DMS114 treated with DMSO at 0.1 percent for 48 hours (cell line): ENCODE data around the gene AKR1B1.

Experiments
- DNase-seq: peaks from one replicate; lab custom pipeline; 2025; ENCODE audit not compliant: unreplicated experiment; lab: John Stamatoyannopoulos, UW

The AKR1B1 gene

DNA sequence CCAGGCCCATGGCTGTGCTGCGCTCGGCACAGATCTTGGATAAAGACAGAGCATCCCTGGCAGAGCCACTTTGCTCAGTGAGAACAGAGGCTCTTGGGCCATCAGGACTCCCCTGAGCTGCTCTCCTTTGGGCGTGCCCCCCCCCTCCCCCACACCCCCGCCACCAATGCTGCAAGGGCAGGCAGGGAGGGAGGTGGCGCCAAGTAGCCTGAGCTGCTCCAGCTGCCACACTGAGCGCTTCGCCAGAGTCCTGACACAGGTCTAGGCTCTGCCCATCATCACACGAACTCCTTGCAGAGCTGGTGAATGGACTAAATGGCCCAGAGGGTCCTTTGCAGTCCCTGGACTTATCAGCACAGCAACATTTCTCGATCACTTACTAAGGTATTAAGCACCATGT lies 12.5 kb downstream of the AKR1B1 start:
- DNase-seq: no peak

DNA sequence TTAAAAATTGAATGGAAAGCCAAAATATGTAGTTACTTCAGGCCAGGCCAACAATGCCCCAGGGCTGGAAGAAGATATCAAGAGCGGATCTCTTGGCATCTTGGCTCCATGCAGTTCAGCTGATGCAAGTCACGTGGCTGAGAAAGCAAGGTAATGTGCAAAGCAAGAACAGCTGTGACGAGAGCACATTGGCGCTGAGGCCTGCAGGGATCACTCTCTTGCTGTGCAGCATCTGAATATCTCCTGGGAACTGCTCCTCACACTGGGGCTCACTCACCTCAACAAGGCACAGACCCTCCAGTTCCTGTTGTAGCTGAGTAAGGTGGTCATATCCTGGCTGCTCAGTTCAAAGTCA lies 14.0 kb downstream of the AKR1B1 start:
- no peak for DNase-seq

DNA sequence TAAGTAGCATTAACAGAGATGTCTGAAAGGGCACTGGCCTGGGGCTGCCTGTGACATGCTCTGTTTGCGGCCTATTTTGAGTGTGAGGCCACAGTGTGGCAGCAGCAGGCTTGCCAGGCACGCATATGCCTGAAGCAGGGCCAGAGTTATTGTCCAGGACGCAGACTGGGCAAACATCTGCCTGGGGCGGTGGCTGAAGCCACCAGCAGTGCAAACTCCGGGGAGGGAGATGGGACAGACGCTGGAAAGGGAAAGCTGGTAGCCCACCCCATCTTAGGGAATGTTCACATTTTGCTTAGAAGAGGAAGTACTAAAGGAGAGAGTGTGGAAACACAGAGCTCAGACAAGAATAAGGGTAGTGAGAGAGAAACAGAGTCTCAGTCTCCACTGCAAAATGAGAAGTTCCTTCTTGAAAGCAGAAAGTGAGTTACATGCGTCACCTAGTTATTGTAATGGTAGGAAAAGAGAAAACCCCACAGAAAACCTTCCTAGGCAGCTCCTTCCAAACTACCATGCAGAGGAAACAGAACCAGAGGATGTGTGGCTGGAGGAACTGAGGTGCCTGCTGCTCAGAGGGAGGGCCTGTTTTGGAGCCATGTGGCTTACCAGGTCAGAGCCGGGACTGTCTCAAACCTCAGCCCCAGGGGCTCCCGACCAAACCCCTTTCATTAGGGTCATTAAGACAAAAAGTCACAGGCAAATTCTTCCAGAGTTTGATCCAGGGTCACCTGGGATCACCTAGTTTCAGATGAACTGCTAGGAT lies 14.5 kb downstream of the AKR1B1 start:
- no peak for DNase-seq

DNA sequence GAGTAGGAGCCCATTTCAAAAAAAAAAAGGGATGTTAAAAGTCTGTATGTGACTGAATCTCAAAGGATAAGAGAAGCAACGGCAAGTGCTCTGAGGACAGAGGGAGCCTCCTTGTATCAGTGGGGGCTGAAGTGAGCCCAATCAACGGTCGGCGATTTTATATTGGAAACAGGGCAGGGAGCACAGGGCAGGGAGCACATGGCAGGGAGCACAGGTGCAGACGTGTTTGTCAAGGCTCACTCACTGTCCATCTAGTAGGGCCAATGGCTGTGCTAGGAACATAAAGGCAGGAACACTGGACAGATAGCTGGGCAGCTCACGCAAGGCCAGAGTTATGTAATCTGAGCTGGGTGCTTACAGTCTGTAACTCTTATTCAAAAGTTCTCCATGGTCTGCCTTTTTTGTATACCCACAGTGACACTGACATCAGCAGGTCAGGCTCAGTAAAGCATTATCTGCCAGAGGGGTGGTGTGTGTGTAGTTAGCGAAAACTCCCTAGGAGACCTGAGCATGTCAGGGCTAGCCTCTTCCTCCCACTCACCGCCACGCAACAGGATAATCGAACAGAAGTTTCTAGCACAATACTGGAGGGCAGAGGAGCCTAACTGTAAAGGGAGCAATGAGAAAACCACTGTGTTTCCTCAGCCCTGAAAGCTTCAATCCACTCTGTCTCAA lies 15.4 kb downstream of the AKR1B1 start:
- DNase-seq: no peak

DNA sequence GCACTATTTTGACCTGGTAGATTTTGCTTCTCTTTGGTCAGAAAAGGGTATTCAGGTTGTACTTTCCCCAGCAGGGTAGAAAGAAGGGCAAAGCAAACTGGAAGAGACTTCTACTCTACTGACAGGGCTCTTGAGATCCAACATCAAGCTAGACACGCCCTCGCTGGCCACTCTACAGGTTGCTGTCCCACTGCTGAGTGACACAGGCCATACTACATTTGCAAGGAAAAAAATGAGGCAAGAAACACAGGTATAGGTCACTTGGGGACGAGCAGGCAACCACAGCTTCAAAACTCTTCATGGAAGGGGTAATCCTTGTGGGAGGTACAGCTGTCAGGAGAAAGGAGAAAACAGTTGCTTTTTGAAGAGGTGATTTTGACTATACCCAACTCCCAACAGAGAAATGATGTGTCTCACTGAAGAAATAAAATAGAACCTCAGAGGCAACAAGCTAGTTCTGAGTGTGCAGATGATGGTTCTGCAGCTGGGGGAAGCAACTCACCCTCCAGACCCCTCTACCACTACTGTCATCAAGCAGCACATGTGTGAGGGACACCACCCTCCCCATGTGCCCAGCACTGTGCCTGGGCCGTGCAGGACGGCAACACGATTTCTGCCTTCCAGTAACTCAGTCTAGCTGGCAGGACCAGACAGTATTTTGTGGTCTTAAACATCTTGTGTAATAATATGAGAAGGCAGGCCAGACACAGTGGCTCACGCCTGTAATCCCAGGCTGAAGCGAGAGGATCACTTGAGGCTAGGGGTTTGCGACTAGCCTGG lies 16.3 kb downstream of the AKR1B1 start:
- DNase-seq: no peak

DNA sequence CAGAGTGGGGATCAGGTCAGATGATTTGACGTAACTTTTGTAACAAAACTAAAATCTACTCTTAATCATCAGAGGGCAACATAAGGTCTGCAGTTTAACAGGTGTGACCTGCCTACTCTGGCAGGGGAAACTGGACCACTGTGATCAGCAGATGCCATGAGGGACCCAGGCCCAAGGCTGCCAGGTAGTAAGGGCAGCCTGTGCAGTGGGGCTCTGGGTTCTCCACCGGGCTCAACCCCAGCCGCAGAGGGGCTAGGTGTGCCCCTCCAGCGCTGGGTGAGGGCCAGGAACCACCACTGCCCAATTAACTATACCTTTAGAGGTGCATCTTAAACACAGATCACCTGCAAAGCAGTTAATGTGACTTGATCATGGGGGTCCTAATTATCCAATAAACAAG lies 17.6 kb downstream of the AKR1B1 start:
- DNase-seq: no peak

DNA sequence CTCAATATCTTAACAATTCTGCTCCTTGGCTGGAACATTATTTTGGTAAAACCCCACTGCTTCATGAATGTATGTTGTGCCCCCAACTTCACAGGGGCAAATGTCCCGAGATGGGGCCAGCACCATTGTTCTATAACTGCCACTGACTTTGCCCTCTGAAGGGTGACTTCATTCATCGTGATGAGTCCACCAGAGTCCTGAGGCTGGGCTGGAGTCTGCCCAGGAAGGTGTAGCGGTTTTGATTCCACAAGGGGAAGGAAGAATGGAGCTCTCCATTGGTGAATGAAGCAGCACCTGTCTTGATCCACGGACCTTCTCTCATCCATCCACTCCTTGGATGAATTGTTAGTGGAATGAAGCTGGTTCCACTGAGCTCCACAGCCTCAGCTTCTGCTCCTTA lies 18.4 kb downstream of the AKR1B1 start:
- no peak for DNase-seq

DNA sequence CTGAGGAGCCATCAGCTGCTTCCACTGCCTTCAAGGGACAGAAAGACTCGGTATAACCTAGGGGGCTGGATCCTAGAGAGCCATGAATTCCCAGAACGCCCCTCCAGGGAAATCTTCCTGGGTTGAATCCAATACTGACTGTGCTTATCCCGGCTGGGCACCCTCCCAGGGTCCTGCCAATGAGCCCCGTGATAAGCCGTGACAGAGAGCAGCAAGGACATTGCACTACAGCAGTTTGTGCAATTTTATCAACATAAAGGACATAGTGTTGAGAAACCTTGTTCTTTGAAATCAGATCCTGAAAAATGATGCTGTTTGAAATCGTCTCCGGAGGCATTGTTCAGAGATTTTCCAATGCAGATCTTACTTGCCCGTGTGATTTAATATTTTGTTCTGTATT lies 18.8 kb downstream of the AKR1B1 start:
- no peak for DNase-seq

DNA sequence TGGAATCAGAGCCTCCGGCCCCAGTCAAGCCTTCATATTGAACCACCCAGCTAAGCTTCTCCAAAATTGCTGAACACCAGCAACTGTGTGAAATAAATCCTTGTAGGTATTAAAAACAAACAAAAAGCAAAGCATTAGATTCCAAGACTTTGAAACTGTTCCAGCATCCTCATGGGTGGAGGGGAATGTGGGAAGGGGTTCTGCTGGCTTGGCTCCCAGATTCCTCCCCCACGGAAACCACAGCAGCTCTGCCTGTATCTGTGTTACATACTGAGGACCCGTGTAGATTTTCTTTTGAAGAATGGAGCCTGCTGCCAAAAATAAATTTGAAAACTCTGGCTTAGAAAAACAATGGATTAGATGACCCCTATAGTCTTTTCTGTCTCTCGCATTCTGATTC lies 20.0 kb downstream of the AKR1B1 start:
- no peak for DNase-seq

DNA sequence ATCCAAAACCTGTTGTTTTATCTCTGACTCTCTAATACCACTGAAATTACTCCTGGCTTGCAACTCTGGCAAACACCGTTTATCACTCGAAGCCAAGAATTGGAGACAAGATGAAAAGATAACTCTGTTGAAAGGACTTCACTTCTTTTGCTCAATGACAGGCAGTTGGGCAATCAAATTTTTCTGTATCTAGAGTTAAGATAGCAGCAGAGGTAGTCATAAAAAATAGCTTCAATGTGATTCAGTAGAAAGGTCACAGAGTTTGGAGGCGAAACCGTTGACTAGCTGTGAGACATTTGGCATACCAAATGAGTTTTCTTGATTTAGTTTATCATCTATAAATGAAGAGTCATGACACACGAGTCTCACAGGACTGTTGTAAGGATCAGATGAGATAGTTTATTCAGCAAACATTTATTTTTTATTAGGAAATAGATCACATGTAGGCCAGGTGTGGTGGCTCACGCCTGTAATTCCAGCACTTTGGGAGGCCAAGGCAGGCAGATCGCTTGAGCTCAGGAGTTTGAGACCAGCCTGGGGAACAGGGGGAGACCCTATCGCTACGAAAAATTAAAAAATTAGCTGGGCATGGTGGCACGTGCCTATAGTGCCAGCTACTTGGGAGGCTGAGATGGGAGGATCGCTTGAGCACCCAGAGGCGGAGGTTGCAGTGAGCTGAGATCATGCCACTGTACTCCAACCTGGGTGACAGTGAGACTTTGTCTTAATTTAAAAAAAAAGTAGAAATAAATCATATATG lies 23.6 kb downstream of the AKR1B1 start:
- no peak for DNase-seq

DNA sequence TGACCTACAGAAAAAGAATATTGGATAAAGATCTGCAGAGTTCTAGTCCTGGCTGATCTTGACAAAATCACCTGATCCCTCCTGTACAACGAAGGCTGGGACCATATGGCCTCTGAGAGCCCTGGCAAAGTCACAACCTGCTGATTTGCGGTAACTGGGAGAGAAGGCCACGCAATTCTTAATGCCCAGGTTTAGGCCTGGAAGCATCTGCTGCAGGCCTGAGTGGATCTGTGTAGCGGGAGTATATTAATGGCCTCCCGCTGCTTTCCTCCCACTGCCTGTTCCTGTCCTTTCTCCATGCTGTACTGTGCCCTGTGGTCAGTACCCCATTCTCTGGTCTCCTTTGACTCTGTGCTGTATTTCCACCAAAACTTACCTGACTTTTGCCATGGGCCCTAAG lies 24.2 kb downstream of the AKR1B1 start:
- no peak for DNase-seq

DNA sequence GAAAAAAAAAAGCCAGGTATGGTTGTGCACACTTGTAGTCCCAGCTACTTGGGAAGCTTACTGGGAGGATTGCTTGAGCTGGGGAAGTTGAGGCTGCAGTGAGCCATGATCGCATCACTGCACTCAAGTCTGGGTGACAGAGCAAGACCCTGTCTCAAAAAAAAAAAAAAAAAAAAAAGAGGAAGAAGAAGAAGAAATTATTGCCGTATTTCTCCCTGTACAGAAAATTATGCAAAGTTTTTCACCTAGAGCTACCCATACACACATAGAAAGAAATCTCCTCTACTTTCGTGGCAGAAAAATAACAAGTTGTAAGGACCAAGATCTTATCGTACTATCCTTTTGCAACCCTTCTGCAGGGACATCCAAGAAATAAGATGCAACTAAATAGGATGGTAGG lies 25.5 kb downstream of the AKR1B1 start:
- DNase-seq: no peak

DNA sequence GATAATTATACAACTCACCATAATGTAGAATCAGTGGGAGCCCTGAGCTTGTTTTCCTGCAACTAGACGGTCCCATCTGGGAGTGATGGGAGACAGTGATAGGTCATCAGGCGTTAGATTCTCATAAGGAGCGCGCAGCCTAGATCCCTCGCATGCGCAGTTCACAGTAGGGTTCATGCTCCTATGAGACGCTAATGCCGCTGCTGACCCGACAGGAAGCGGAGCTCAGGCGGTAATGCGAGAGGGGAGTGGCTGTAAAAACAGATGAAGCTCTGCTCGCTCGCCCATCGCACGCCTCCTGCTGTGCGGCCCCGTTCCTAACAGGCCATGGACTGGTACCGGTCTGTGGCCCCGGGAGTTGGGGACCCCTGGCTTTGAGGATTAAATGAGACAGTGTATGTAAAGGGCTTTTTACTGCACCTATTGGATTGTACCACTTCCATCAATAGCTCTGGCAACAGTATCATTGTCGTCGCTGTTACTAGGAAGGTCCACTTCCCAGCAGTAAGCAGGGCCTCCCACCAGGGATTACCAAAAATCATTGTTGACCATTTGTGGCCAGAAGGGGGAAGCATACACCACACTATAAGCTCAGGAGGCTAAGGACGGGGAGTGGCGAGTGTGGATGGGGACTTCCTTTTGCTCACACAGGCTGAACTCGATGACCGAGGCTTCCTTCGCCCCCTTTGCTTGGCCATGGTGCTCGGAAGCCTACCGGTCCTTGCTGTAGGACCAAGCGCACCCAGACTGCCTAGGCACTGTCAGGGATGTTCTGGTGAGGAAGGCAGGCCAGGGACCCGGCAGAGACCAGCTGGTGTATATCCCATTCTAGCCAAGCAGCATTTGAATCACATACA lies 26.4 kb downstream of the AKR1B1 start:
- DNase-seq: peak; percentile 92

DNA sequence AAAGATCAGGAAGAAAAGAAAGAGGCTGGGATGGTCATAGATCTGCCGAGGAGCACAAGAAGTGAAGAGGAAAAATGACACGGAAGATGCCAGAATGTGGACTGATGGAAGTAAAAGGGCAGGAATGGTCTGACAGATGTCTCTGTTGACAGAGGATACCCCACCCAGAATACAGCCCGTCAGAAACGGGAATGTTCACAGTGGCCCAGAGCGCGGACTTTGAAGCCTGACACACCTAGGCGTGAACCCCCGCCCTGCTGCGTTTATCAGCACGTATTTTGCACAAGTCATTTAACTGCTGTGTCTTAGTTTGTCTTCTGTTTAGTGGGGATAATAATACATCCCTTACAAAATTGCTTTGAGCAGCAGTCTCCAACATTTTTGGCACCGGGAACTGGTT lies 27.1 kb downstream of the AKR1B1 start:
- DNase-seq: no peak

DNA sequence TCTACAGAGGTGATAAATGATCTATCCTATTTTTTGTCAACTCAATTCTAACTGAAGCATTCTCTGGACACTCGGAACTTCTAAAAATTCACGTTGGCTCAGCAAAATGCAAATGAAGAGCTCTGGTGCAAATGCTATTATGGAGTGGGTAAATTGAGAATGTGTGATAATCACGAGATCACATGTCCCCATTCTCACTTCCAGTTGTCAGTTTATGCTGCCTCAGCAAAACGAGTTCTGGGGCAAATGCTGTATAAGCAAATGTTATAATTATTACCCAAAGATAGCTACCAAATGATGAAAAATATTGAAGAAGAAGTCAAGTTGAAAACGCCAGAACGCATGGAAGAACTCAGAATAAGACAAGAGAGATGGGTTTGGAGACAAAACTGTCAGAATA lies 29.4 kb downstream of the AKR1B1 start:
- no peak for DNase-seq

DNA sequence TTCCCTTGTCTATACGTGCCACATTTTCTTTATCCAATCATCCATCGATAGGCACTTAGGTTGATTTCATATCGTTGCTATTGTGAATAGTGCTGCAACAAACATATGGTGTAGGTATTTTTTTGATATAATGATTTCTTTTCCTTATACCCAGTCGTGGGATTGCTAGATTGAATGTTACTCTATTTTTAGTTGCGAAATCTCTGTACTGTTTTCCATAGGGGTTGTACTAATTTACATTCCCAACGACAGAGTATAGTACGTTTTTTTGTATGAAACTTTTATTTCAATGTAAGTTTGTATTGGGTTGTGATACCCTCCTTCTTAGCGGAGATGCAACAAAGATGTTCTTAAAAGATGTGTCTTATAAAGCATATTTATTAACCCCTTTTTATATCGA lies 30.0 kb downstream of the AKR1B1 start:
- no peak for DNase-seq

DNA sequence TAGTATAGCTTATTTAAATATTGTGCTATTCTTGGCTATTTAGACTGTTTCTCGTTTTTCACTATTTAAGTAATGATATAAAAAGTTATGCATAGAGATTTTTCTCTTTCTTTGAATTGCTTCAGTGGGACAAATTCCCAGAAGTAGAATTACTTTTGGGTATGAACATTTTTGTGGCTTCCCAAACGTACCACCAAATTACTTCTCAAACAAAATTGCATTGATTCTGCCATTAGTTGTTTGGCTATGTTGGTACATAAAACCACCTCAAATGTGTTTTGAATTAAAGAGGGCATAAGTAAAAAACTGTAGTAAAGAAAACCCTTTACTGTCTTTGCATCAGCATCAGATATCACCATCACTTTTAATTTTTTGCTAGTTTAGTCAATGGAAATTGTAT lies 31.0 kb downstream of the AKR1B1 start:
- DNase-seq: no peak

DNA sequence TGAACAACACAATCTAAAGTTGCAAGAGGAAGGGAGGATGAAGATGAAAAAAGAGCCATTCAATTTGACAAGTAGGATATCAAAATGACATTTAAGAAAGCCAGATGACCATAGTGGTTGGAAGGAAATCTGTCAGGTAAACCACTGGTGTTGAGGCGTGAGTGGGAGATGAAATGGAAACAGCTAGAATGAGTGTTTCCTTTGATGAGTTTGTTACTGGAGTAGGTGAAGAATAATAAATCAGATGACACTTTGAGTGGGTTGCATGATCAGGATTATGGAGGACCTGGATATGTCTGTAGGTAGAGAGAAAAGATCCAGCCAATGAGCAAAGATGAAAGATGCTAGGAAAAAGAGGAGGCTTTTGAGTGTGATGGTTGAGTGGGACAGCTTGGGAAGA lies 33.1 kb downstream of the AKR1B1 start:
- DNase-seq: no peak

DNA sequence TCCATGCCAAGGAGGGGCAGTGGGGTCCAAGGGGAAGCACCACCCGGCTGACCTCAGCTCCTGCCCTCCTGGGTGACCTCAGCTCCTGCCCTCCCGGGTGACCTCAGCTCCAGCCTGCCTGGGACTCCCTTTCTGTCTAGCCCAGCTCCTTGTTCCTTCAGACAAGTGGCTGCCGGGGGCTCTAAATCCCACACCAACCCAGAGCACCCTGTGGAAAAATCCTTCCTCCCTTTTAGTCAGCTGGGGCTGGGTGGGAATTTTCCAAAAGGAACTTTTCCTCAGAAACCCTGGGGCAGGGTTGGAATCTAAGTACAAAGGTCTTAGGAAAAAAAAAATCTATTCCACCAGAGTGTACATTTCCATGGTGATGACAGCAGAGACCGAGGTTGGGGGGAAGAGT lies 36.3 kb downstream of the AKR1B1 start:
- no peak for DNase-seq

DNA sequence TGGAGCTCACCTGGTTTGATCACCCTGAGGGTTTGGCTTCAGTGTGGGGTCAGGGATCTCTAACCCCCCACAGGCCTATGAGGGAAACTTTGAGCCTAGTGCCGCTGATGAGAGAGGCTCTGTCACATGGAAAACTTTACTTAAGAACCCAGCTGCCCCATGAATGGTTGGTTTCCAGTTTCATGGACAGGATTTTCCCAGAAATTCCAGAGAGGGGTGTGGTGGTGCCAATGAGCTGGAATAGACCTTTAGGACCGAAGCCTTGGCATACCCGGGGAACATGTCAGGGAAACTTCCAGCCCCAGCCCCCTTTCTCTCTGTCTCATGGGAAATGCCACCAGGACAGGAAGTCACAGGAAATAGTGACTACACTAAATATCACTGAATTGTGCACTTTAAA lies 36.9 kb downstream of the AKR1B1 start:
- DNase-seq: no peak
